ENCODE data around the gene RBPJ.

The RBPJ gene

DNA sequence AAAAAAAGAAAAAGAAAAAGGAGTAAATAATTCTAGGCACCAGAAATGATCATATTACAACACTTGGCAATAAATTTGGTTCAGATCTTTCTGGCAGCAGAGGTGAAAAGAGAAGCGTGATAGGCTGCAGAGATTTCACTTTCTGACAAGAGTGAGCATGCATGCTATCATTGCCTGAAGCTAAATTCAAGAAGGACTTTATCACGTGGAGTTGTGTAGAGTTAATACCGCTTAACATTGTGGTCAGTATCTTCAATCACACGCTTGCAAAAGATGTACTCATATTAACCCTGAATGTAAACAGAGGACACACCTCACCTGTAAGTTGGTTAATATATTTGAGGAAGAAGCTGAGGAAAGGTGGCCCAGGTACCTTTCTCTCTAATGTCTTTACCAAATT, 31.4 kb upstream of the RBPJ start:
- TF ChIP-seq, protein P1, sequence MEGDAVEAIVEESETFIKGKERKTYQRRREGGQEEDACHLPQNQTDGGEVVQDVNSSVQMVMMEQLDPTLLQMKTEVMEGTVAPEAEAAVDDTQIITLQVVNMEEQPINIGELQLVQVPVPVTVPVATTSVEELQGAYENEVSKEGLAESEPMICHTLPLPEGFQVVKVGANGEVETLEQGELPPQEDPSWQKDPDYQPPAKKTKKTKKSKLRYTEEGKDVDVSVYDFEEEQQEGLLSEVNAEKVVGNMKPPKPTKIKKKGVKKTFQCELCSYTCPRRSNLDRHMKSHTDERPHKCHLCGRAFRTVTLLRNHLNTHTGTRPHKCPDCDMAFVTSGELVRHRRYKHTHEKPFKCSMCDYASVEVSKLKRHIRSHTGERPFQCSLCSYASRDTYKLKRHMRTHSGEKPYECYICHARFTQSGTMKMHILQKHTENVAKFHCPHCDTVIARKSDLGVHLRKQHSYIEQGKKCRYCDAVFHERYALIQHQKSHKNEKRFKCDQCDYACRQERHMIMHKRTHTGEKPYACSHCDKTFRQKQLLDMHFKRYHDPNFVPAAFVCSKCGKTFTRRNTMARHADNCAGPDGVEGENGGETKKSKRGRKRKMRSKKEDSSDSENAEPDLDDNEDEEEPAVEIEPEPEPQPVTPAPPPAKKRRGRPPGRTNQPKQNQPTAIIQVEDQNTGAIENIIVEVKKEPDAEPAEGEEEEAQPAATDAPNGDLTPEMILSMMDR (IDR thresholded peaks at IDR 0.05; ENCODE audit: insufficient read depth, low read length, poor library complexity, severe bottlenecking): no peak
- no peaks in the 10 kb centered on the region for H3K27me3 ChIP-seq (replicated peaks; ENCODE audit: control insufficient read depth, insufficient read depth, low read length)
- DNase-seq (ENCODE audit: extremely low read depth, insufficient read length): no peak

DNA sequence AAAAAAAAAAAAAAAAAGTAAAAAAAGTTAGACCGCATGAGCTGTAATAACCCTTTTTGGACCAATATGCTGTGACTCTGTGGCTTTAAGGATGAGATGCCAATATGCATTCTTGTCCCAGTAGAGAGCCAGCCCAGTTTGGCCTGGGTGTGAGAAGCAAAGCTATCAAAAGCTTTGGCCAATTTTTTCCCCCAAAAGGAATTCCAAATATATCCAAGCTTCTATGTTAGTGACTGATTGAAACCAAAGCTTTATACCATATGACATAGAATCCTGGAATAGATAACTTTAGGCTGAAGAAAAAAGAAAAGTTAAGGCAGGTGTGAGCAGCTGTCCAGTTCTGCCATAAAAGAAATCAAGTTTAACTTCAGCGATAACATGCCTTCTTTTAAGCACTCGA, 30.5 kb upstream of the RBPJ start:
- TF ChIP-seq, protein P1 (IDR thresholded peaks at IDR 0.05; ENCODE audit: insufficient read depth, low read length, poor library complexity, severe bottlenecking): no peak
- Histone ChIP-seq H3K27me3 (replicated peaks; ENCODE audit: control insufficient read depth, insufficient read depth, low read length) (no peaks in the 10 kb centered on the region), H3K36me3 (ENCODE audit: control insufficient read depth, insufficient read depth, low read length) (no peaks in the 10 kb centered on the region), H3K4me3 (replicated peaks; ENCODE audit: low read depth, low read length) (no peak overlapping the region)
- DNase-seq (ENCODE audit: extremely low read depth, insufficient read length): no peak

More for the DNA sequence above, 31.4 kb upstream of the RBPJ start:
- Histone ChIP-seq H3K4me3 (replicated peaks; ENCODE audit: low read depth, low read length) (no peak overlapping the region), H3K36me3 (ENCODE audit: control insufficient read depth, insufficient read depth, low read length) (no peaks in the 10 kb centered on the region)

DNA sequence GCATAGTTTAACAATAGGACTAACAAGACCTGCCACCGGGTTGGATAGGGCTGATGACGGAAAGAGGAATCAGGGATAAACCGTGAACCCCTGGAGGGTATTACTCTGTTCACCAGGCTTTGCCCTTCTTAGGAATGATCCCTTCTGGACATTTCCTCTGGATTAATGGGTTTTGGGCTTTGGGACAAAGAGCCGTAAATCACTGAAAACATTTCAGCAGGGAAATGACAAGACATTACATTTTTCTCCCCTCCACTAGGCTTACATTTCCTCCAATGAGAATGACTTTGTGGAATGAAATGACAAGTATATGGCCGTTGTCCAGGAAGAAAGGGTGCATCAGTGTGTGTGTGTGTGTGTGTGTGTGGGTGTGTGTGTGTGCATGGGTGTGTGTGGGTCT, 25.9 kb upstream of the RBPJ start:
- no peaks in the 10 kb centered on the region for H3K36me3 ChIP-seq (ENCODE audit: control insufficient read depth, insufficient read depth, low read length)
- no peaks in the 10 kb centered on the region for H3K27me3 ChIP-seq (replicated peaks; ENCODE audit: control insufficient read depth, insufficient read depth, low read length)
- no peak overlapping the region for H3K4me3 ChIP-seq (replicated peaks; ENCODE audit: low read depth, low read length)
- no peak for DNase-seq (ENCODE audit: extremely low read depth, insufficient read length)
- TF ChIP-seq, protein P1 (IDR thresholded peaks at IDR 0.05; ENCODE audit: insufficient read depth, low read length, poor library complexity, severe bottlenecking): no peak

DNA sequence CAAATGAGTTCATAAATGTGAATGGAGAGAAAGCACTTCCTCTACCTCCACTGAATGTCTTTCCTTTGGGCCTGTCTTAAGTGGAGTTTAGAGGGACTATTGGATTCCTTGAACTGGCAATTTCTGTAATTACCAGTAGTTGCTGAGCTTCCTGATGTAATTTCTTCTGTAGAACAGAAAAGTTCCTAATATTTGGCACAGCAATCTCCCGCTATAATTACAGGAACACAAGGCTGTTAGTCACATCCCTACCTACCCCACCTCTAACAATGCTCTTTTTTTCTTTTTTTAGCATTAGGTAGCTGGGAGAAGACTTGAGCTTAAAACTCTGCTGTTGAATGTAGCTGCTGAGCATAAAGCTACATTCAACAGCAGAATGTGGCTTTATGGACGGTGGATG, 24.8 kb upstream of the RBPJ start:
- TF ChIP-seq, protein P1 (IDR thresholded peaks at IDR 0.05; ENCODE audit: insufficient read depth, low read length, poor library complexity, severe bottlenecking): no peak
- H3K4me3 ChIP-seq (replicated peaks; ENCODE audit: low read depth, low read length): no peak overlapping the region
- DNase-seq (ENCODE audit: extremely low read depth, insufficient read length): no peak
- H3K27me3 ChIP-seq (replicated peaks; ENCODE audit: control insufficient read depth, insufficient read depth, low read length): no peaks in the 10 kb centered on the region
- H3K36me3 ChIP-seq (ENCODE audit: control insufficient read depth, insufficient read depth, low read length): no peaks in the 10 kb centered on the region

DNA sequence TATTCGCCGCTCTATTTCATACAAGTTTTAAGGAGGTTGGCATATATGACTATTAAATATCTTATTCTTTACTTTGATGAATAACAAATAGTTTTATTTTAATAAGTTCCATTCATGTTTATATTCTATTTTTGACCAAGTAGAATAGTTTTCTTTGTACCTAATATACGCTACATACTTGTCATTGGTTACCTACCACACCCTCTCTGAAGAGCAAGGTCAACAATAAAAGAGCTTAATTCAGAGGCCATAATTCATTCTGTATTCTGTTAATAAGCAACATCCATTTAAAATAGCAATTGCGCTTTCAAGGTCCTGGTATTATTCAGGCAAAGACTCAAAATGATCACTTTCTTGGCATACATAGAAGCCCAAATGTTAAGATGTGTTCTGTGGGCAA, 24.3 kb upstream of the RBPJ start:
- TF ChIP-seq, protein P1 (IDR thresholded peaks at IDR 0.05; ENCODE audit: insufficient read depth, low read length, poor library complexity, severe bottlenecking): no peak
- H3K36me3 ChIP-seq (ENCODE audit: control insufficient read depth, insufficient read depth, low read length): no peaks in the 10 kb centered on the region

DNA sequence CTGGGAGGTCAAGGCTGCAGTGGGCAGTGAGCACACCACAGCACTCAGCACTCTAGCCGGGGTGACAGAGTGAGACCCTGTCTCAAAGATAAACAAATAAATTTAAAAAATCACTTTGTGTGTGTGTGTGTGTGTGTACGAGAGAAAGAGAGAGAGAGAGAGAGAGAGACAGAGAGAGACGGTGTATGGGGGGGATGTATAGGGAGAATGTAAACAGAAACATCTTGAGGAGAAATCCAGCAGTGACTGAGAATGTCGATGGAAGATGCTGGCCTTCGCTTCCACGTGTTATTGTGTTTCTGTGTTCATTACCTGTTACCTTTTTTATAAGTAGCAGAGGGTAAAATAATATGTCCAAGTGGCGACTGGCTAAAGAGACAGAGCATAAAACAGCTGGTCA, 23.6 kb upstream of the RBPJ start:
- Histone ChIP-seq H3K36me3 (ENCODE audit: control insufficient read depth, insufficient read depth, low read length) (no peaks in the 10 kb centered on the region), H3K4me3 (replicated peaks; ENCODE audit: low read depth, low read length) (no peak overlapping the region), H3K27me3 (replicated peaks; ENCODE audit: control insufficient read depth, insufficient read depth, low read length) (no peaks in the 10 kb centered on the region)
- no peak for DNase-seq (ENCODE audit: extremely low read depth, insufficient read length)
- TF ChIP-seq, protein P1 (IDR thresholded peaks at IDR 0.05; ENCODE audit: insufficient read depth, low read length, poor library complexity, severe bottlenecking): no peak

More for the DNA sequence above, 24.3 kb upstream of the RBPJ start:
- DNase-seq (ENCODE audit: extremely low read depth, insufficient read length): no peak
- Histone ChIP-seq H3K27me3 (replicated peaks; ENCODE audit: control insufficient read depth, insufficient read depth, low read length) (no peaks in the 10 kb centered on the region), H3K4me3 (replicated peaks; ENCODE audit: low read depth, low read length) (no peak overlapping the region)

Measured in GM06990 (cell line).